HG02943 (cell line): ENCODE data around the gene TEX52.

ENCODE experiments used
- ATAC-seq: cut with Tn5 transposase; IDR thresholded peaks from one replicate; pipeline ENCODE4 v1.9.1; 2021; ENCODE audit warnings: mild to moderate bottlenecking, low read depth, moderate library complexity; ENCODE audit not compliant: unreplicated experiment

The TEX52 gene

DNA sequence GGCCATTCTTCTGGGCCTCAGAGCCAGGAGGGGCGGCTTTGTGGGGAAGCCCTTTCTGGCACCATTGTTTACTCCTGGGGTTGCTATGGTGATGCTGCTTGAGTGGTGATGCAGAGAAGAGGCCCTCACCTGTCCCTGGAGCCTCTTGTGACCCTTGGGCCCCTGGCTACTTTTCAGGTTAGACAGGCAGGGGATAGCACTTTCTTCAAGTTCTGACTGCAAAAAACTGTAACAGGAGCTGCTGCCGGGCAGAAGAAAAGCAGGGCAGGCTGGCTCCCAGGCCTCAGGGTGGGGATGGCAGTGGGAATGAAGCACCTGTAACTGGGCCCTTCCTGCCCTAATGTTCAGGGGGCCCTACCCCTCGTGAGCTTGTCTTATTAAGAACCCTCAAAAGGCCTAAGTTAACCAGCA is at the start of gene TEX52:
Gene TEX52 (minus strand): TSS at position 19 of the 411 bp plus-strand sequence. CDS start 13 bp downstream, at position 6.
- ATAC-seq, result no peak

DNA sequence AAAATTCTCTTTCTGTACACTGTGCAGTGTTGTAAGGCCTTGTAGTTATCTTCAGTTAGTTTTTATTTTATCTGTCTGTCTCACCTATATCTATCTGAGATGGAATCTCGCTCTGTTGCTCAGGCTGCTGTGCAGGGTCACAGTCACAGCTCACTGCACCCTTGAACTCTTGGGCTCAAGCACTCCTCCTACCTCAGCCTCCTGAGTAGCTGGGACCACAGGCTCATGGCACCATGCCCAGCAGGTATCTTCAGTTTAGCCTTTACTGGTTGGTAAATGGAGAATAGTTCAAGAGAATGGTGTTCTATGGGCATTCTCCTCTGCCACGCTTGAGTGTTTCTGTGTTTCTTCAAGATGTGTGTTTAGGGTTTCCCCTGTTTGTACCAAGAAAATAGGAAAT is 47.4 kb upstream of the TEX52 start:
- ATAC-seq, result no peak

DNA sequence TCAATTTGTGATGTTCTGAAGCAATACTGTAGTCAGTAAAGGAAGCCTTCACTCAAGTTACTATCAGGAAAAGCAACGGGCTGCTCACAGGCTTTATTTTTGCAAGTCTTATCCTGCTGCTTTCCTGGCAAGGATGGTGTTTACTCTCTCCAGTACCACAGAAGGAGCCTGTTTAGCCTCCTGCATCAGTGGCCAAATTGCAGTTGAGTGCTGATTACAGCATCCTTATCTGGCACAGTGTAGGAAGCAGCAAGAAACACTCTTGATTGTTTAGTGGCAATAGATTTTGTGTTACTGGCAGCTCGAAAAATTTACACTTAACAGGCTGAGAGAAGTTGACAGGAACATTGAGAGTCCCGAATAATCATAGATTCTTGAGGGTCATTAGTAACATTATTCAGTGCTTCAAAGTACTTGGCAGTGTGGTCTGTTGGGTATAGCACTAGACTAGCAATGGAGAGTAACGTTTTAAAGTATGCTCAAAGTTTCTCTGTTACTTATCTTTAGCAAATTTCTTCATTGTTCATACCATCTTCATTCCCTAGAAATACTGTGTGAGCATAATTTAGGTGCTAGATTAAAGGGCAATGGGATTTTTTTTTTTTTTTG is 45.5 kb upstream of the TEX52 start:
- ATAC-seq, result no peak

DNA sequence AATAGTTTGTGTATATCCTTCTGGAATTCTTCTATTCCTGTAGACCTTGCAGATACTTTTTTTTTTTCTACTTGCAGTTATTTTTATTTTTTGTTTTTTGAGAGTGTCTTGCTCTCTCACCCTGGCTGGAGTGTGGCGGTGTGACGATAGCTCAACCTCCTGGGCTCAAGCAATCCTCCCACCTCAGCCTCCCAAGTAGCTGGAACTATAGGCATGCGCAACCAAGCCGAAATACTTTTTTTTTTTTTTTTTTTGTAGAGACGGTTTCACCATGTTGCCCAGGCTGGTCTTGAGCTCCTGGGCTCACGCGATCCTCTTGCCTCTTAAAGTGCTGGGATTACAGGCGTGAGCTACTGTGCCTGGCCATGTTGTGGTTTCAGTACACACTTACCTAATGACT is 43.8 kb upstream of the TEX52 start:
- no peak for ATAC-seq

DNA sequence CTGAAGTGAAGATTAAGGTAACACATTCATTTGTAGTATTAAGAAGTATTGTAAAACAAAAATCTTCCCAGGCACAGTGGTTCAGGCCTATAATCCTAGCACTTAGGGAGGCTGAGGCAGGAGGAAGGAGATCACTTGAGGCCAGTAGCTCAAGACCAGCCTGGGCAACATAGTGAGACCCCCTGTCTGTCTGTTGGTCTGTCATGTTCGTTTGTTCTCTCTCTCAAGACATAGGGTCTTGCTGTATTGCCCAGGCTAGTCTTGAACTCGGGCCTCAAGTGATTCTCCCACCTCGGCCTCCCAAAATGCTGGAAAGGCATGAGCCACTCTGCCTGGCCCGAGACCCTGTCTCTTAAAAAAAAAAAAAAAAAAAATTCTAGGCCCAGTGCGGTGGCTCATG is 40.6 kb upstream of the TEX52 start:
- no peak for ATAC-seq

DNA sequence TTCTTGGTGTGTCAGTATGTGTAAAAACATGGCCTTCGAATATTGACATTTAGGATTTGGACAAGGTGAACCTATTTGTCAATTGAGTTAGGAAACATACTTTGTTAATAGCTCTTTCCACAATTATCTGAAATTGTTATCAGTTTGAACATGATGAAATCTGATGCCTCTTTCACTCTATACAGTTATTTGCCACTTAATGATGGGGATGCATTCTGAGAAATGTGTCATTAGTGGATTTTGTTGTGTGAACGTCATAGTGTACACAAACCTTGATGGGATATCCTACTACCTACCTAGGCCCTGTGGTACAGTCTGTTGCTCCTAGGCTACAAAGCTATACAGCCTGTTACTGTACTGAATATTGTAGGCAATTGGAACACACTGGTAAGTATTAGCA is 38.7 kb upstream of the TEX52 start:
- no peak for ATAC-seq

DNA sequence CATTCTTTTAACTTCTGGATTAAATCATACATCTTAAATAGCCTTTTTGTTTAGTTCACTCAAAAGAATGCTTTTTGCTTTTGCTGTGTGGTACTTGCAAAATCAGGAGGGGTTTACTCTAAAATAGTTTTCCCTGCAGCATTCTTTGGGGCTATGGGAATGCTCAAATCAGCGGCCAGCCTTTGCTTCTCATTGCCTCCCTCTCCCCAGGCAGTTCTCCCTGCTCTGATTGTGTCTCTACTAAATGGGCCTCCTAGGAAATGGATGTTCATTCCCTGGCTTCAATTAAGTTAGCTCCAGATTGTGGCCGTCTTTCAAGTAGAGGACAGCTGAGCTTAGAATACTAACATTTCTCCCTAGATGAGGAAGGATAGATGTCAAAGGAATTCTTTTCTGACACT is 38.2 kb upstream of the TEX52 start:
- no peak for ATAC-seq

DNA sequence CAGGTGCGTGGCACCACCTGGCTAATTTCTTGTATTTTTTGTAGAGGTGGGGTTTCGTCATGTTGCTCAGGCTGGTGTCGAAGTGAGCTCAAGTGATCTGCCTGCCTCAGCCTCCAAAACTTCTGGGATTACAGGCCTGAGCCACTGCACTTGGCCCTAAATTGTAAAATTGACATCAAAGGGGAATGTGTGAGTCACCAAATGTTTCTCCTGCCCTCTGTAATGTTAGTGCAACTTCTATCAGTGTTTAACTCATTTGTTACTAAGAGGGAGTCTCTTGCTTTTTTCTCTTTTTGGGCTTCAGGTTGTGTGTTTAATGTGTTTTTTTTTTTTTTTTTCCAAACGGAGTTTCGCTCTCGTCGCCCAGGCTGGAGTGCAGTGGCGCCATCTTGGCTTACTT is 36.2 kb upstream of the TEX52 start:
- ATAC-seq, result no peak

DNA sequence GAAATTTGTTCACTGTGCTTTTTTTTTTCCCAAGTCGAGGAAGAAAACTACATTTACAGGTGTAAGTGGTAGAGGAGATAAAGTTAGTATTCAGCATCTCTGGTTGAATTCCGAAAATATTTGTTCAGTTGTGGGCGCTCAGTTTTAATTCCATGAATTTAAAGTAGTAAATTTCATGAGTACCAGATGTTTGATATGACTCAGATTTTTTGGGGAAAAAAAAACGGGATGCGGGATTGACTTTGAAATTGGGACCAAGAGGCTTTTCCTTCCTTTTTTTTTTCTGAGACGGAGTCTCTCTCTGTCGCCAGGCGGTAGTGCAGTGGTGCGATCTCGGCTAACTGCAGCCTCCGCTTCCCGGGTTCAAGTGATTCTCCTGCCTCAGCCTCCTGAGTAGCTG is 35.4 kb upstream of the TEX52 start:
- no peak for ATAC-seq

DNA sequence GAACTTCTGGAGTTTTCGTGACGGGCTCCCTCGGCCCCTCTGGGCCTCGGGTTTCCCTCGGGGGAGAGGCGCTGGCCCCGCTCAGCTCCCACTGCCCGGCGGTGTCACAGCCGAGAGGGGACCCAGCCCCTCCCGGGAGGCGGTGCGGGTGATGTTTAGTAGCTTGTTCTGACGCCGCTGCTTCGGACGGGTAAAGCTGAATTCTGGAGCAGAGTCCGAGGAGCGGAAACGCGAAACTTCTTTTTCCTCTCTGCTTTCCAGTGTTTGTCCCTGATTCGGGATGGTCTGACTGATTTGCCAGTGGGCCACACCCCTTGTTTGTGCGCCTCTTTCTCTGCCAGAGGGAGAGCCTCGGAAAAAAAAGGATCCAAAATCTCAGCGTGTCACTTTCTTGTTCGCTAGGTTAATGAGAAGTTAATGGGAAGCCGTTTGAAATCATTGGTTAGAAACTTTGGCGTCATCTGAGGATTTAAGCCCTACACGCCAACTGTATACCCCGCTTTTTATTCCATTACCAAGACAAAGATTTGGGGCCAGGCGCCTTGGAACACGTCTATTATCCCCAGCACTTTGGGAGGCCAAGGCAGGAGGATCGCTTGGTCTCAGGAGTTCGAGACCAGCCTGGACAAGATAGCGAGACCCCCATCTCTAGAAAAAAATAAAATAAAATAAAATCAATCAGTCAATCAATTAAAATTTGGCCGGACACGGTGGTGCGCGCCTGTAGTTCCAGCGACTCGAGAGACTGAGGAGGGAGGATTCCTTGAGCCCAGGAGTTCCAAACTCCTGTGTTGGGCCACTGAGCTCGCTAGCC is 34.6 kb upstream of the TEX52 start:
- no peak for ATAC-seq

DNA sequence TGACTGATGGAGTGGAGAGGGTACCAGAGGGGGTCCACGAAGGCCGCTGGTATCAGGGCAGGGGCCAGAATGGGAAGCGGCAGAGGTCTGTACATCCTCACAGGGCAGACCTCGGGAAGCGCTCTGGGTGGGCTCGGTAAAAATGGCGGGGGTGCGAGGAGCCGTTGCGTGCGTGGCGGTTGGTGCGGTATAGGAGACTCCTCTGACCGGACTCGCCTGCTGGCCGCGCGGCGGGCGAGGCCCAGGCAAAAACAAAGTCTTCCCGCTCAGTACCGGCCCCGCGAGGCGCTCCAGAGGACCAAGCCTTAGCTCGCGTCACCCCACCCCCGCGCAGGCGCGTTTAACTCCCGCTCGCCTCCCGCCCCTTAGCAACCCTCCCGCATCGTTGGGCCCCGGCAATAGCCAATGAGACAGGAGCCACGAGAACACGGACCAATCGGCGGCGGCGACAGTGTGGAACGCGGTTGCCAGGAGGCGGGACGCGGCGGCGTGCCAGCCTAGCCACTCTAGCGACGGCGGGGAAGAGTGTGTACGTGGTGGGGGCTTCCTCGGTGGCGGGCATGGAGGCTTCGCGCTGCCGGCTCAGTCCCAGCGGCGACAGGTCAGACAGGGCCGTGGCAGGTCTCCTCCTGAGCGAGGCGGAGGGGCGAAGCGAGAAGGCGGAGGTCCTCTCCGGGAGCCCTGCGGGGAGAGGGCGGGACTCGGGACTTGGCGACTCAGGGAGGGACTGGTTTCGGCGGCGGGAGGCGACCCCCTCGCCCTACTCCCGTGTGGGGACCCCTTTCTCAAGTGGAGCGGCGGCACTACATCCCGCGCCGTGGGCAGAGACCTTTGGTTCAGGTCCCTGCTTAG is 33.8 kb upstream of the TEX52 start, which contains the start of gene TULP3:
Gene TULP3 (plus strand): TSS at position 504 of the 852 bp plus-strand sequence. CDS start 57 bp downstream, at position 561.
- peak; percentile 93 for ATAC-seq

DNA sequence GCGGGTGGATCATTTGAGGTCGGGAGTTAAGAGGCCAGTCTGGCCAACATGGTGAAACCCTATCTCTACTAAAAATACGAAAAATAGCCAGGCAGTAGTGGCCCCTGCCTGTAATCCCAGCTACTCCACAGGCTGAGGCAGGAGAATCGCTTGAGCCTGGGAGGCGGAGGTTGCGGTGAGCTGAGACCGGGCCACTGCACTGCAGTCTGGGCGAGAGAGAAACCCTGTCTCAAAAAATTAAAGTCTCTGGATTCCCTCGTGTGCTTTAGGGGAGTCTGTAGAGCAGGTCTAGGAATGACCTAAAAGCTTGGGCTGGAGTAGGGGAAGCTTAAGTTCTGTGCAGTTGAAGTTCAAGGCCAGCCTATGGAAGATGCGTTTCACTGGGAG is 33.2 kb upstream of the TEX52 start:
- ATAC-seq, result no peak

DNA sequence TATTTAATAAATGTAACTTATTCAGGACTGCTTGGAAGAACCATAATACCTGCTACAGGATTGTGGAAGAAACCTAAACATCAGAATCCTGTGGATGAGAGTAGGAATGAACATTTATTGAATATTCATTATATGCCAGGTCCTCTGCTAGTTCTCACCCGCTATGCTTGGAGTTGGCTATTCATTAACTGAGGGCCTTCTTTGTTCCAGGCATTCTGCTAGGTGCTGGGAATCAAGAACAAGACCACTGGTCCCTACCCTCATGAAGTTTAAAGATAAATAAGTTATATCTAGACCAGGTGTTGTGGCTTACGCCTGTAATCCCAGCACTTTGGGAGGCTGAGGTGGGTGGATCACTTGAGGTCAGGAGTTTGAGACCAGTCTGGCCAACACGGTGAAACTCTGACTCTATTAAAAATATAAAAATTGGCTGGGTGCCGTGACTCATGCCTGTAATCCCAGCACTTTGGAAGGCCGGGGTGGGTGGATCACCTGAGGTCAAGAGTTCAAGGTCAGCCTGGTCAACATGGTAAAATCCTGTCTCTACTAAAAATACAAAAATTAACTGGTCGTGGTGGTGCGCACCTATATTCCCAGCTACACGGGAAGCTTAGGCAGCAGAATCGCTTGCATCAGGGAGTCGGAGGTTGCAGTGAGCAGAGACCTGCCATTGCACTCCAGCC is 30.1 kb upstream of the TEX52 start:
- no peak for ATAC-seq

DNA sequence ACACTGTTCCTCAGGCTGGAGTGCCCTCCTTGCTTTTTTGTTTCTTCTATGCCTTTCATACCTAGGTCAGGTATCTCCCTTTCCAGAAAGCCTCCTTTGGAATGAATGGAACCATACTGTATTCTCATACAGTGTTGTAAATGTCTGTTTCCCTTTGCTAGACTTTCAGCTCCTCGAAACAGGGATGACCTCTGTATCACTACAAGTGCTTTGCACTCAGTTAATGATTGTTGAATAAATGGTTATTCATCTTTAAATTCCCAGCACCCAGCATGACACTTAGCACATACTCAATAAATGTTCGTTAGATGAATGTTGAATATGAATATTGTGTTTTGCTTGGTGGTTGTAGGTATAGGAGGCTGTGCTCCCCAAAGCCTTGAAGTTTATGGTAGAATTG is 28.0 kb upstream of the TEX52 start:
- no peak for ATAC-seq

DNA sequence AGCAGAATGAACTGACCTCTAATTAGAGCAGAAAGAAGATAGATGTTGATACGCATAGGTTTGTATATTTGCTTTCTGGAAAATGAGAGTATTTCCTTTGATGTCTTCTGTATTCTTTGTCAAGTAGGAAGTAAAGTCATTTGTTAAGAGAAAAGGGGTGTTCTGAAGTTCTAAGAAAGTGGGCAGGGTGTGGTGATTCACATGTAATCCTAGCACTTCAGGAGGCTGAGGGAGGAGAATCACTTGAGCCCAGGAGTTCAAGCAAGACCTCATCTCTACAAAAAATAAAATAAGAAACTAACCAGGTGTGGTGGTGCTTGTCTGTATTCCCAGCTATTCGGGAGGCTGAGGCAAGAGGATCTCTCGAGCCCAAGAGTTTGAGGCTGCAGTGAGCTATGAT is 23.0 kb upstream of the TEX52 start:
- ATAC-seq, result no peak

DNA sequence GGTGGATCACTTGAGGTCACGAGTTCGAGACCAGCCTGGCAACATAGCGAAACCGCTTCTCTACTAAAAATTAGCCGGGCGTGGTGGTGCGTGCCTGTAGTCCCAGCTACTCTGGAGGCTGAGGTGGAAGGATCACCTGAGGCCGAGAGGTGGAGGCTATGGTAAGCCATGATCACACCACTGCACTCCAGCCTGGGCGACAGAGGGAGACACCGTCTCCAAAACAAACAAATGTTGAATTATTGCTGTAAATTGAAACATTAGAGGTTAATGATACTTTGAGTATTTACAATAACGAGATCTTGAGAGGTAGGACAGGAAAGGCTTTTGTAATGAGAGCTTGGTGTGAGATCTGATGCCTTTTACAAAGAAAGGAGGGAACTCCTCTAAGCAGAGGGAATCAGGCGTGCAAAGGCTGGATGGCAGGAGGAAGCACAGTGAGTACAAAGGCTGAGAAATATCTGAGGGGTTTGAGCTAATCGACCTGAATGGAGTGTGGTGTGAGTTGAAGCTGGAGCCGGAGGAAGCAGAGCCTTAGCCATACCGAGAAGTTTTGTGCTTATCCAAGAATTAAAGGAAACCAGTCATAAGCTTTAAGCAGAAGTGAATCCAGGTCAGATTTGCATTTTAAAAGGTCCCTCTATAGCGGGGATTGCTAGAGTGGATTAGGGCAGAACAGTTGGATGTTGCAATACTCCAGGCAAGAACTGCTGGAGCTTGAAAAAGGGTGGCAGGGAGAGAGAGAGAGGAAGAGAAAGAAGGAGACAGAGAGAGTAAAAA is 21.3 kb upstream of the TEX52 start:
- ATAC-seq, result no peak

DNA sequence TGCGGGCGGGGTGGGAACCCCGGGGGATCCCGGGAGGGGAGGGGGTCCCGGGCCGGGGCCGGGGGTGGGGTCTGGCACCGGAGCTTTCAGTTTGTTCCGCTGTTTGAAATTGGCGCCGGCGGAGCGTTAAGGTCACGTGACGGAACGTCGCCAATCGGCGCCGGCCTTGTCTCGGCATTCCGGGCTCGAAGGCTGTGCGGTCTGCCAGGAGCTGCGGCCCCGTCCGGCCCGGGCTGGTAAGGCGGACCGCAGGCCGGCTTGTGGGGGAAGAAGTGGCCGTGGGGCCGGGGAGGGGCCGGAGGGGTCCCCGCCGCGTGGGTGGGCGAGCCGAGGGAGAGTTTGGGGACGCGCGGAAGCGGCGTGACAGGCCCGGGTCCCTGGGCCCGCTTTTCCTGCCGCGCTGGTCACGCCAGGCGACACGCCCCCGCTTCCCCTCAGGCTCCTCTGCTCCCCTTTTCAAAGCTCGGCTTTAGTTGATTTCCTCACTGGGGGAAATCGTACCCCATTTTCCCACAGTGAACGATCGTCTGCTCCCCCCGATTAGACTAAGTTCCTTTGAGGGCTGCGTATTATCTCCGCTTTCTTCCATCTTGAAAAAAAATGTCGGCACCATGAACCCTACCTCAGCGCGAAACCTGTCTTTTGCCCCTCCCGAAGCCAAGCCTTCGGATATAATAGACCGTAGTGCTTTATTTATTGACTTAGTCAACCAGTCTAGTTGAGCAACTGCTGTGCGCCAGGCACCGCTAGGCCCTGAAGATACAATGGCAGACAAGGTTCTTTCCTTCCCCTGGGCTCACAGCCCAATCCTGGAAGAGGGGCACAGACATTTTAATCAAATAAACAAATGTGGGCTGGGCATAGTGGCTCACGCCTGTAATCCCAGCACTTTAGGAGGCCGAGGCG is 20.5 kb upstream of the TEX52 start, which contains the start of the genes FOXM1 and RHNO1:
Gene FOXM1 (minus strand): TSS at position 128 of the 906 bp plus-strand sequence. CDS start 2,696 bp downstream, outside the sequence.
Gene RHNO1 (plus strand): TSS at position 177 of the 906 bp plus-strand sequence. CDS start 8,144 bp downstream, outside the sequence.
- ATAC-seq, result peak; percentile 78

DNA sequence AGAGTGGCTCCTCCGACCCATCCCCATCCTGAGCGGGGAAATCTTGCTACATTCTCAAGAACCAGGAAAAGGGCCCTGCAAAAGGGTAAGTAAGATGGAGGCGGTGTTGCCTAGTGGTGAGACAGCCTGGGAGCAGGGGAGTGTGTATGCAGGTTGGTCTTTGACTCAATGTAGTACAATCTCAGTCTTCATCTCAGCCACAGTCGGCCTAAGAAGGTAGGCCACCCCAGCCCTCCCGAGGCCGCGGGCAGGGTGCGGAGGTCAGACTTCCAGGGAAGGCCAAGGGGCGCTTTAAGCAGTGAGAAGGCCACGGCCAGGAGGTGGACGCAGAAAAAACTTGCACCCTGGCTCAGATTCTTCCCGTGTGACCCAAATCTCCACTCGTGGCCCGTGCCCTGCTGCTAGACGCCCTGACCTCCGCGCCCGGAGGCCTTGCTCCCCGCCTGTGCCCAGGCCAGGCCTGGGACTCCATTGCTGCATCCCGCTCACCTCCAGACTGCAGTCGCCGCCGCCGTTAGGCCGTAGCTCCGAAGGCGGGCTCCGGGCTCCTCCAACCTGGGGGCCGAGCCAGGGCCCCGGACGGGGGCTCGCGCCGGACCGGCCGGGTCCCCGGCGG is 19.7 kb upstream of the TEX52 start:
- peak; percentile 32 for ATAC-seq
